Right renal cortex interstitium (tissue), 3 donors: ENCODE measurements around the gene NTM. TPM values are rescaled to one million over a fixed set of nuclear protein-coding genes. Genes with fewer than 3 reads are reported as not detected.

Experiments used
- DNase-seq, 3 donors: peaks; one replicate each; pipeline ENCODE4 v3.0.0-alpha.2; 2013; ENCODE audit warnings: low read depth in 3 of 3, low spot score in 2 of 3
- polyA plus RNA-seq, 3 donors: library from polyadenylated mRNA; unstranded; fragments of 120-200 nt; gene quantifications; one replicate each; pipeline ENCODE4 v1.2.1, GENCODE V29; 2013; ENCODE audit not compliant: insufficient read length in 3 of 3

NTM gene
- polyA plus RNA-seq, 3 donors: 30.5 to 43.6 (median 35.7) TPM

DNA sequence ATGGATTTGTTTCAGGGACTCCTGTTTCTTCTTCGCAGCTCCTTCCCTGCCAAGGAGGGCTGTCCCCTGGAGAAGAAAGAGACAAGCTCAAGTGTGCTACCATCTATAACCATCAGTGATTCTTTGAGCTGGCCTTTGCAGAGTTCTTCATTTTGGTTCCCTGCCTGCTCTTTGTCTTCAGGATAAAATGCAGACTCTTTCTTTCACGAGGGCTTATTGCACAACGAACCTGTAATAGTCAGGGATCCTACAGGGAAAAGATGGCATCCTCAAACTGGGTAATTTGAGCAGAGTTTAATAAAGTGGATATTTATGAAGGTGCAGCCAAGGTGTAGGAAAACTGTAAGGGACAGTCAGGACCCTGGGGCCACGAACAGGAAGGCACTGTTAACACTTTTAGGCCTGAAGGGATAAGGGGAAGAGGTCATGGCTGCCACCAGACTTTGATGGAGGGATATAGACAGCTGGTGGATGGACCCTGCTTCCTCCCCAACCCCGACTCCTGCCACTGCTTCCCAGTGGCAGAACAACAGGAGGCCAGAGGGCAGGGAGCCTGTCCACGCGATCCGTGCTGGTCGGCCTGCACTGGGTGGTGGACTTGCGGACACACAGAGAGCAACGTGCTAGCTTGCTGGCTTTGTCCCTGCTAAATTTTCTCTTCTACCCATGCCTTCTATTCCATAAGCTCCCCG, 767.0 kb downstream of the NTM start:
- no peak for DNase-seq

DNA sequence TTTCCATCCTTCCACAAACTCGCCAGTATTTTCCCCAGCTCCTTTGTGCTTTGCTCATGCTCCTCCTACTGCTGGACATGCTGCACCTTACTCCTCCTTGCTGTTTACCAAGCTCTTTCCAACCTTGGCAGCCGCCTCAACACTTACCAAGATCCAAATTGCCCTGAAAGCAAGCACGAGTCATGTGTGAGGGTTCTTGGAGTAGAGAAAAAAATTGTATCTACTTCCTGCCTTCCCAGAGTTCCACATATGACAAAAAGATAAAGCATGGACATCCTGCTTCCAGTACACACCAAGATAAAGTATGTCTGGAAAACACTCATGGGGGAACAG, 767.5 kb downstream of the NTM start:
- no peak for DNase-seq

GRCh38 chr11:132139181-132139580, 768.8 kb downstream of the NTM start:
- no peak for DNase-seq

DNA sequence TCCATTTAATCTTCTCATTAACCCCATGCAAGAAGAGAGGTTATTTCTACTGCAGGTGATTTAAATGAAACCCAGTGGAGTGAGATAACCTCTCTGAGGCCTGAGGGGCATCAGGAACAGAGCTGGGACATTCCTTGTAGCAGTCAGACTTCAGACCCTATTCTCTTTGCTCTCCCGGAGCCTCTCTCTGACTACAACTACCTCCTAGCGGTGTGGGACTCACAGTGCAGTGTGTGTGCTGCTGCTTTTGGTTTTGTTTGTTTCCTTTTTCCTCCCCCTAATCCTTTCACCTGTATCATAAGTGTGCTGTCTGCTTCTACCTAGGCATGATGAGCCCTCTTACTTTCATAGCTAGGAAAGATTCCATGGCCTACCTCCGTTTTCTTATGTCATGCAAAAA, 769.6 kb downstream of the NTM start:
- DNase-seq: no peak

DNA sequence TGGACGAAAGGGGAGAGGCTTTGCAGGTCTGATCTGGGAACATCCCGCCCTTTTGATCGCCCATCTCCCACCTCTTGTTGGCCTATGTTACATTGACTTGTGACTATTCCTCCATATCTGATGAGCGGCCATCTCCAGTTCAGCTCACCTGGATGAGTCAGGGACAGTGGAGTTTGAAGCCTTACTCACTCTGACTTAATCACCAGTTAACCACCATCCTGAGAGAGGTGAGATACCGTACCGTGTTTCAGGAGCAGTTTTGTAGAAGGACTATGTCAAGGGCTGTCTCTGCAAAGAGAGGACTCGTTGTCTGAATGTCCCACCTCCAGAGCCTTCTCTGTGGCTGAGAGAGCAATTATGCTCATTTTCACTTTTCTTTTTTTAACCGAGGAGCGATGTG, 771.7 kb downstream of the NTM start:
- no peak for DNase-seq

DNA sequence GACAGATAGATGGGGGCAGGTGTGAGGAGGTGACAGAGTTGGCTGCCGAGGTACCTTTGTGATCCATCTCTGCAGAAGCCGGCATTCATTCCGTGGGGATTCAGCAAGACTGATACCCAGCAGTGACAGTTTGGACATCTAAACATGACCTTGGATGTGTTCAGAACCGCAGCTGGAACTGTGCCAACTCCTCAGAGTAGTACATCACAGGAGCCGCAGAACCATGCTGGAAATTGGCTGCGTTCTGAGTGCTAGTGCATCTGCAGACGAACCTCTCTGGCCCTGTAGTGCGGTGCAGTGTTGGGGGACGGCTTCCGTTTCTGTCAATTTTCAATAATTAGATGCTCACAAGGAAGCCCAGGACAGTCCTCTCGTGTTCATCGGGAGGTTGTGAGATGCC, 772.1 kb downstream of the NTM start:
- DNase-seq: no peak

DNA sequence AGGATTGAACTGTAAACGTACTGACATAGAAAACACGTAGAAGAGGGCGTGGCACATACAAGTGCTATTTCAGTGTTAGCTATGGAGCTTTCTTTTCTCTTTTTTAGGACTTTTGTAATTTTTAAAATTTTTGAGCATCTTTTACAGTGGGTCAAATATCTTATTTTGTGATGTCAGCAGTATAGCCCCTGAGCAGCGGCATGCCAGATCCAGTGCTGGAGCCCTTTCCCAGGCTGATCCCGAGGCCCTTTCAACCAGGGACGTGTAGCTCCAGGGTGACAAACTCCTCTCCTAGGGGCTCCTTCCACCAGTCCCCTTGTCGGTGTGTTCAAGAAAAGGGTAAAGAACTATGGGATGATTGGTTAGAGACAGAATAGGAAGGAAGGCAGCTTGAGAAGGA, 777.0 kb downstream of the NTM start:
- DNase-seq: no peak

DNA sequence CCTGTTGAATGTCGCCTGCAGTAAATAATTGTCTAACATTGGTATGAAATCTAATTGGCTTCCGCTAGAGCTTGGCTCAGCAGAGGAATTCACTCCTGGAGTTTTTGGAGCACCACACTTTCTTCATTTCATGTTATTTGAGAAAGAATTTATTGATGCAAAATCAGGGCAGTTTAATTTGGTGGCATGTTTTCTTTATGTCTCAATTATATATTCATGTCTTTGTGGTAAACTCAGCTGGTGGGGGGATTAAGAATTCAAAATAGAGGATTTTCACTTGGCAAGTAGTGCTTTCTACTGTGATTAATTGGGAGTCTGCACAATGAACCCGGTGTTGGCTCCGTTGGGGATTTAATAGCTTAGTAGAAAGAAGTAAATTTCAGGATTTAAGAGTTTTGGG, 784.4 kb downstream of the NTM start:
- no peak for DNase-seq

DNA sequence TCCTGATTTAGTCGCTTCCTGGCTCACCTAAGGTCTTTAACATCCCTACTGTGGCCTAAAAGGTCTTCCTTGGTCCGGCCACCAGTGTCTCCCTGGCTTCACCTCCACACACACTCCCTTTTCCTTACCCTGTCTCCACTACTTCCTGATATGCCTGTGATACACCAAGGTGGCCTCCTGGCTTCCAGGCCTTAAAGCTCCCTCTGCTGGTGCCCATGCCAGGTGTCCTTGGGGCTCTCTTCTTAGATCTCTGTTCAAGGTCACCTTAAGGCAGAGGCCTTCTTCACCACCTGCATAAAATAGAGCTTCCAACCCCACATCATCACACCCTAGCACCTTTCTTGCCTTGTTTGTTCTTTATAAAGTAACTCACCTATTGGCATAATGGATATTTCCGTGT, 787.7 kb downstream of the NTM start:
- no peak for DNase-seq

GRCh38 chr11:132158696-132159095, 788.3 kb downstream of the NTM start:
- DNase-seq: no peak

DNA sequence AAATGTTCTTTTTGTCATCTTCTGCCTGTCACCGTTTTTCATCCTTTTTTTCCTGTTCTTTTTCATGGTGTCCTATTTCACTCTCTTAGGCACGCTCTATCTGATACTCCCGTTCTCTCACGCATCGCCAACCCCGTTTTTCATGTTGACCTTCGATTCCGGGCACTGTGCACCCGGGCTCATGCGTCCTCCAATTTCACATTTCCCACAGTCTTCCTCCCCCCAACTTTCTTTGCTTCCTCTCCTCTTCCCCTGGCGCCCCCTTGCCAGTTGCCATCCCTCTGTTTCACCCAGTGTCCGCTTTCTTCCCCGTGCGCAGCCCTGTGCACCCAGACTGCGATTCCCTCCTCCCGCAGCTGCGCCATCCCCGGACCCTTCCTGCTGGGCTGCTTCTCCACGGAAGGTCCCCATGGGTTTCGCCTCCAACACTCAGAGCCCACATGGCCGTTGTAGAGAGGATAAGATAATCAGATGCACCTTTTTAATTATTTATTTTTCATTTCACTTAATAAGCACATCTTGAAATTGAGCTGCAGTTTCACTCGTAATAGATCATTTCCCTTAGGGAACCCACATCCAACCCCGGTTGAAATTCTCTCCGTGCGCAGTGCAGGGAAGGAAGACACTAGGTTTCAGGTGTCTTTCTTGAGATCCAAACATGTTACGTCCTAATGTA, 791.1 kb downstream of the NTM start:
- DNase-seq: no peak

DNA sequence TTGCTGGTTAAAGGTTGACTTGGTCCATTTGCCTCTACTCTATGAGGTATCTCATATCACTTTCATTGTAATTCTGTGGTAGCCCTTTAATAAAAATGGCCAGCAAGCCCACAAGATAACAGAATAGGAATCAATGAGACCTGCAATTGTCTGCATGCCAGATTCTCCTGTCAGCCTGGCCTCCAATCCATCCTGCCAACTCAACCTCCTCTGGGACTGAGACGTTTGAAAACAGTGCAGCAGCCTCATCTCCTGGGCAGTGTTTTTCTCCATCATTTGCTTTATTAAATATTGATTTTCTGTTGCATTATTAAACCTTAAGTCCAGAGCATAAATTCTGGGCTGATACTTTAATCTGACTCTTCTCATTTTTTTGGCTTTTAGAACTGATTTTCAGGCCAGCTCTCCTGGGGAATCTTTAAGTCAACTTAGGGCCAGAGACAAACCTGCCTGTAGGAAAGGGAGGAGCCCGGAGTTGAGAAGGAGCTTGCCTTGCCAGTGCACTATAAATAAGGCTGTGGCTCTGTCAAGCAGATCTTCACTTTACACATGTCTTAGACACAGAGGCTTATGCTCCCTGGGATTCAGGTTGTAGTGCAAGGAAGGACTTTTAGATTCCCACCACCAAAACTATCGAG, 798.0 kb downstream of the NTM start:
- DNase-seq: no peak

DNA sequence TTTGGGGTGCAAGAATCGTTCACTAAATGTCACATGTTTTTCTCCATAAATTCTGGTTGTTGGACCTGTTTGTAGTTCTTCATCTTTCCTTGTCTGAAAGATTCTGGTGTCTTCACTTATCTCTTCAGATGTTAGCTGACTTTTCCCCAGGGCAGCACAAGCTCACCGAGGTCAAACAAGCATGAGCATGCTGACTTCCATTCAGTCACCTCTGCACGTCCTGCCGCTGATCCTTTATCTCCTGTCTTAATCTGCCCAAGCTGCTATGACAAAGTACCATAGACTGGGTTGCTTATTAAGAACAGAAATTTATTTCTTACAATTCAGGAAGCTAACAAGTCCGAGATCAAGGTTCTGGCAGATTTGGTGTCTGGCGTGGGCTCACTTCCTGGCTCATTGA, 800.6 kb downstream of the NTM start:
- DNase-seq: no peak

DNA sequence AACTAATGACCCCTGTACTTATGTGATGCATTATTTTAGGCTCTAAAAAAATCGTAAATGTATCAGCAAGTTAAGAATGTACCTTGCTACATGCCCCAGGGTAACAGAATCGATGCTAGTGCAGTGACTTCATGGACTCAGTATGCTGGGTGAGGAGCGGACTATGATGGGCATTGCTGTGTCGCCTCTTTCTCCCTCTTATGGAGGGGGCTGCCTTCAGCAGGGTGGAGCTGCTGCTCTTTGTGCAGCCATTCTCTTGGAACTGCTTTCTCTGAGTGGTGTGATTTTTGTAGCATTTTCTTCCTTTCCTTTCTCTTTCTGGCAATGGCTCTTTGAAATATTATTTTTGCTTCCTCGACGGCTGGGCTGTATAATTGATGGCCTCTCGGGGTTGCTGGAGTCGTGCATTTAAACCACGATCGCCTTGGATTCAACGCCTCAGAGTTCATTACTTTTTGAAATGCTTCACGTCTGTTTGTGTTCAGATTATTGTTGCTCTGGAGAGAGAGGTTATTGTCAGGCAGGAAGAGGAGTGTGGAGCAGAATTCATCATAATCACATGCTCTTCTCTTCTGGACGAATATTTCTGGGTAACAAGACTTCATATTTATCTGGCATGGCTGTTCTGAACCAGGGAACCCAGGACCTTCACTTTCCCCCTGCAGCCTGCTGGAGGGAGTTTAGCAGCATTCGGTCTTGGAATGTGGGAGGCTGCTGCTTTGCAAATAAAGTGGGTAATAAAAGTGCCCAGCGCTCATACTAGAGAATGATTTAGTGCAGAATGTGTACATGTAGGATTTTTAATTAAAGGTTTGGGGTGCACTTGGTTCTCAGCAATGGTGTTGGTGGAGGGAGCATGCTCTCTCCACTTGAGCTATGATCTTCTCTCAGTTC, 804.2 kb downstream of the NTM start:
- DNase-seq: peak in 1 of 3 donors; percentile 41

GRCh38 chr11:132177106-132177505, 806.7 kb downstream of the NTM start:
- peak in 2 of 3 donors; percentile 60 to 74 for DNase-seq

- DNase-seq: no peak
Observed at GRCh38 chr11:132184079-132184478, 813.7 kb downstream of the NTM start.

DNA sequence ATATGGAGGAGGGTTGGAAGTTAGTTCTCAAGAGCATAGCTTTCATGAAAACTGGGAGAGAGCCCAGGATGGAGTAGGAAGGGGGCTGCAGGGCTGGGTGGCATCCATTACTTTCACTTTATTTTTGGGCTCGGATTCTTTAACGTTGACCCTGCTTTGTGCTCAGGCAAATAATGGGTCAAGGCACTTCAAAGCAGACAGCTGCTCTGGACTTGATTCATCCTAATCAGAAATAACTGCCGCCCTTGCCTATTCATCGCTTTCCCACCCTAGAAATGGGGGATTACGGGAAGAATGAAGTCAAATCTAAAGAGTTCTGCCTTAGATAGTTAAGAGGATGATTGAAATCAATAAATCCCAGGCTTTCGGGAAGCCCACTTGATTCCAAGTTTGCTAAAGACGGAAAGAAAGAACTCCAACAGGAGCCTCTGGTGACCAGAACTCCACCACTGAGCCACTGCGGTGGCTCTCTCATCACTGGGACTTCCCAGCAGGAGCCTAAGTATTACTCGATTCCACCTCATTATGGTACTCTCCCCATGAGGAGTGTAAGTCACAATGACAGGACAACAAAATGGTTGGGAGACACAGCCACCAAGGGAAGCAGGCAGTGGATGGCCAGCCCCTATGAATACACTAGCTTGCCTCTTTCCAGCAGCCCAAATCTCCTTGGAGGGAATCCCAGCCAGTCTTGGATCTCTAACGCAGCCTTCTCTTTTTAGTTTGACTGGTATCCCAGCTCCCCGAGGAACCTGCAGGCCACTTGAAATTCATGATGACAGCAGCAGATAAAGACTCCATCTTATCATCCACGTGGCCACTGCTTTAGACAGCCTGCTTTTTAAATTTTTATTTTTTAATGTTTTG, 815.5 kb downstream of the NTM start:
- DNase-seq: no peak

- no peak for DNase-seq
Observed at GRCh38 chr11:132186699-132187098, 816.3 kb downstream of the NTM start.

DNA sequence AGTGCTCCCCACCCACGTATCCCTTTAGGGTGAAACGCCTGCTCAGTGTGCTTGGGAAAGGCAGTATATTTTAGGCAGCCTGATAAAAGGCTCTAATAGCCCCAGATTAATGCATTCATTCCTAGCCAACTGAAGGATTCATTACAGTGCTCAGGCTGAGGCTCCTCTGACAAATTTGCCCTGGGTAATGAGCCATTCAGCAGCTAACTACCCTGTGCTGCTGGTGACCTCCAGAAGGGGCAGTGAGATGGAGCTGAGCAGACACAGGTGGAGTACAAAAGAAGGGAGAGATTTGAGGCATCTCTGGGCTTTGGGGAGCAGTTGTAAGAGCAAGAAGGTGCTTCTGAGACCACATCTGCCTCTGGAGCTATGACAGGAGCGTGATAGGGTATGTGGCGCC, 817.0 kb downstream of the NTM start:
- DNase-seq: peak in 1 of 3 donors; percentile 32

DNA sequence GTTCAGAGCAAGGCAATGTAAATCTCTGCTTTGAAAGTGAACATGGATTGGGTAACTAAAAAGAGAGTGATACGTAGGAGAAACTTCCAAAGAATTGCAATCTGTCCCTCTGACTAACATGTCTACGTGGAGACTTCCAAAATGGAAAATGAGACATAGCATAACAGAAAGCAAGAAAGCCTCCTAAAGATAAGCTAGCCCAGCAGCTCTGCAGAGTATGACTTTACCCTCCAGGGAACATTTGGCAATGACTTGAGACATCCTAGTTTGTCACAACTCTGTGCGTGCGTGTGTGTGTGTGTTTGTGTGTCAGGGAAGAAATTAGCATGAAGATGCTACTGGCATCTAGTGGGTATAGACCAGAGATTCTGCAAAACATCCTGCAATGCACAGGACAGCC, 817.4 kb downstream of the NTM start:
- DNase-seq: no peak
